GM19239 (cell line): ENCODE measurements around the gene CCR1.
"Not testable (repeated sequence)": the region's sequence is repeated elsewhere in the genome, so short reads cannot be mapped to it uniquely, and the experiment has no call there.

Experiments used
- DNase-seq: peaks from one replicate; pipeline ENCODE4 v3.0.0; 2011; ENCODE audit warnings: low spot score; ENCODE audit not compliant: insufficient read length
- FAIRE-seq: peaks from 2 replicates; lab custom pipeline; 2011; peaks lifted over from hg19 to GRCh38; lab: Jason Lieb, UNC

The CCR1 gene

DNA sequence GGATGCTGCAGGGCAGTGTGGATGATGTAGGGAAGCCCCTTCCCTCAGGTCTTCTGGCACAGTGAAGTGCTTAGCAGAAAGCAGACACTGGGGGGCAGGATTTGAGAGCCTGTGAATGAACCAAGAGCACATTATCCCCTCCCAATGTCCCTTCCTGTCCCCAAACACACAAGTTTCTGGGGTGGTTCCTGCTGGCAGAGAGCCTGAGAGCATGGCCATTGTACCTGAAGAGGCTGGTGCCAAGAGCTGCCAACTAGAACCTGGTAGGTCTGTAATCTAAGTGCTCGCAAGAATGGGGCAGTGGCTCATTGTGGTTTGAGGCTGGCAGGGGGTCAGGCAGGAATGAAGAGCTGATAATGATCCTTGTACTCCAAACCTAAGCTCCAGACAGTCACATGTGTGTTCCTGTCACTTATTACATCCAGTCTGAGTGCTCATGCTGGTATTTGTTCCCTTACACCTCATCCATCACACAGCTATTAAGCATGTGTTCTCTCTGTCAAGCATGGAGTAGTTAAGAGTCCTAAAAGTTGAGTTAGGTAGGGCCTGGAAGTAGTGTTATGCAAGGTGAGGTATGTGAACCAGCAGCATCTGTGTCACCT lies 6.7 kb upstream of the CCR1 start:
- FAIRE-seq (peak; percentile 81), DNase-seq (peak; percentile 23)

DNA sequence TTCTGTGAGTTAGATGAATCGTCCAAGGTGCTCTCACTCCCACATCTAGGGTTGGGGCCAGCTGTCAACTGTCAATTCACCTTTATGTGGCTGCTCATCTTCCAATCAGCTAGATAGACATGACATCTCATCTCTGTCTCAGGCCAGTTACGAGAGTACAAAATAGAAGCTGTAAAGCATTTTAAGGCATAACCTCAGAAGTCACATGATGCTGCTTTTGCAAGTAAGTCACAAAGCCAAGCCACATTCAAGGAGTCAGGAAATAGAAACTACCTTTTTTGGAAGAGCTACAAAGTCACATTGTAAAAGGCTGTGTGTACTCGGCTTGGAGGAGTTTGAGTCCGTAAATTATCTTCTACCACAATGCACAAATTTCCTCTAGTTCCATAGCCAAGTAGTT lies 5.1 kb upstream of the CCR1 start:
- no peak for DNase-seq
- FAIRE-seq, result peak; percentile 80

DNA sequence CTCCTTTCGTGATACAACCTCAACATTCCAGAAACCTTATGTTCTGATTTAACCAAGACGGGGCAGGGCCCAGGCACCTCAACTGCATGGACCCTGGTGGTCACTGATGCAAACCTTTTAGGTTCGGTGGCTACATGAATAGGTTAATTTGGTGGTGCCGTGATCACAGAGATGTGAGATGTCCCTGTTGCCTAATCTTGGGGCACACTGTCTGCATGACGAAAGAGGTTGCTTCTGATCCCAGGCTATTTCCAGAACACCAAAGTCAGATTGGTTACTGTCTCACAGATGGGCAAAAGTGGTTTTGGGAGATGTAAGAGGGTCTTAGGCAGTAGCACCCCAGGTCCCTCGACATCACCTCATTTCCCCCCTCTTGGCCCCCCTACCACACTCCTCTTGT lies 4.0 kb upstream of the CCR1 start:
- DNase-seq, result no peak
- FAIRE-seq, result no peak

DNA sequence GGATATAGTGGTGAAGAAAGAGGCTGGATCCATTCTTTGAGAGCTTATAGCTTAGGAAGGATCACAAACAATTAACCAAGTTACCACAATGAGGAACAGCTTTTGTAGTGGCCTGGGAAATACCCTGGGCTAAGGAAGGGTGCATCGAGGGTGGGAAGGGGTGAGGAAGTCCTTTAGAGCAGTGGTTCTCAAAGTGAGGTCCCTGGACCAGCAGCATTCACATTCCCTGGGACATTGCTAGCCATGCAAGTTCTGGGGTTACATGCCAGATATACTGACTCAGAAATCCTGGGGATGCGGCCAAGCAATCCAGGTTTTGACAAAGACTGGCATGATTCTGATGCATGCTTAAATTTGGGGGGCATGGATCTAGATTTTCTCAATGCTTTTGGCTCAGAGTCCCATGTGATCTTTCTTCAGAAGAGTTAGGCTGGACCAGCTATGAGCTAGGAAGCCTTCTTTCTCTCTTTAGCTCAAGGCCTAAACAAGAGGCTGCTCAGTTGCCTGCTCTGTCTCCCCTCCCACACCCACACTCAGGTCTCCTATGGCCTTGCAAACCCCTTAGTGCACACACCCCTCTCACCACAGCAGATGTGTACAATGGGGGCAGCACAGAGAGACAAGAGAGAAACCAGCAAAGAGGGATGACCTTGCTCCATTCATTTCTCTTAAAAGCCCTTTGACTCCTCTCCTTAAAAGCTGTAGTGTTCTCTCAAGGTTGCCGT lies 1.8 kb upstream of the CCR1 start:
- FAIRE-seq, result no peak
- no peak for DNase-seq

DNA sequence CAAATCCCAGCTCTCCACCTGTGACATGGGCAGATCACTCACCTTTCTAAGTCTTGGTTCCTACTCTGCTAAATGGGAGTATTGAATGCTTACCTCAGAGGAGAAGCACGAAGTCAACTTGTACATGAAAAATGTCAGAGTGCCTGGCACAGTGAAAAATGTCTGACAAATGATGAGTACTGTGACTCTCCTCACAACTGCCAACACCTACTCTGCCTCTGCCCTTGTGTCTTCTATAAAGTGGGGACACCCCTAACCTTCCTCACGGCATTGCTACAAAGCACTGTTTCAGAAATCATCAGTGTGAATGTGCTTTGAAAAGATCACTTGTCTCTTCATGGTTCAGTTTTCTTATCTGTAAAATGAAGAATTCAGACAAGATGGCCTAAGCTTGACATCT lies 940 bp upstream of the CCR1 start:
- peak; percentile 88 for FAIRE-seq
- no peak for DNase-seq

DNA sequence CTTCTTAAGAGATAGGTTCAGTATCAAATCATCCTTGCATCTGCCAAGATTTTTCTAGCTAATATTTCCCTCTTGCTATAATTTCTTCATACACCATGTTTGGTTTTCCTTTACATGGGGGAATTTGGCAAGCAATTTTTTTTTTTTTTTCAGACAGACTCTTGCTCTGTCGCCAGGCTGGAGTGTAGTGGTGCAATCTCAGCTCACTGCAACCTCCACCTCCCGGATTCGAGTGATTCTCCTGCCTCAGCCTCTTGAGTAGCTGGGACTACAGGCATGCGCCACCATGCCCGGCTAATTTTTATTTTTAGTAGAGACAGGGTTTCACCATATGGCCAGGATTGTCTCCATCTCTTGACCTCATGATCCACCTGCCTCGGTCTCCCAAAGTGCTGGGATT lies 599 bp downstream of the CCR1 start:
- FAIRE-seq, DNase-seq: not testable (repeated sequence)

DNA sequence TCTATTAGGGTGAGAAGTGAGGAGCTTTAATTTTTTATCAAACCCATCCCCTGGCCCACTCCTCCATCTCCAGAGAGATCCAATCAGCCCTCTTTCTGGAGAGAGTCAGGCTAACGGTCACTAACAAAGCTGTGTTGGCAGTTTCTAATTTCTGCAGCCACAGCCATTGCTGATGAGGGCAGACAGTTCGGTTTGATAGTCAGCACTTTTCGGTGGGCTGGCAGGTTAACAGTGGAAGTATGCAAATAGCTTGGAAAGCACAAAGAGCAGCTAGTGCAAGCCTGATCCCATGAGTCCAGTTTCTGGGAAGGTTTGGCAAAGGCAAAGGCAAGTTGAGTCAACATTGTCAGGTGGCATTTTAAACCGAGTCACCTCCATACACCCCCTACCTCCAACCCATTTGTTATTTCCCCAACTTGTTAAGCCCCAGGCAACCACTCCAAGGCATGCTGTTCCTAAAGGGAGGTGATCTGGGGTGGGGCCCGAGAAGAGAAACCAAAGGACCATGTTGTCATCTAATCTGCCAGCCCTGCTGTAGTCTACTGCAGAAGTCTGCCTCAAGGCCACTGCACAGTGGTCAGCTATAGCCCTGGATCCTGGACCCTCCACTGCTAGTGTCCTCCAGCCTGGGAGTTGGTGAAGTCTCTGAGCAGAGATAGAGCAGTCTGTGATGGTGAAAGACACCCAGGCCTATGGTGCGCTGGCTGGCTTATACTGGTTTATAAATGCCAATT lies 1.7 kb downstream of the CCR1 start:
- DNase-seq (no peak), FAIRE-seq (peak; percentile 49)

DNA sequence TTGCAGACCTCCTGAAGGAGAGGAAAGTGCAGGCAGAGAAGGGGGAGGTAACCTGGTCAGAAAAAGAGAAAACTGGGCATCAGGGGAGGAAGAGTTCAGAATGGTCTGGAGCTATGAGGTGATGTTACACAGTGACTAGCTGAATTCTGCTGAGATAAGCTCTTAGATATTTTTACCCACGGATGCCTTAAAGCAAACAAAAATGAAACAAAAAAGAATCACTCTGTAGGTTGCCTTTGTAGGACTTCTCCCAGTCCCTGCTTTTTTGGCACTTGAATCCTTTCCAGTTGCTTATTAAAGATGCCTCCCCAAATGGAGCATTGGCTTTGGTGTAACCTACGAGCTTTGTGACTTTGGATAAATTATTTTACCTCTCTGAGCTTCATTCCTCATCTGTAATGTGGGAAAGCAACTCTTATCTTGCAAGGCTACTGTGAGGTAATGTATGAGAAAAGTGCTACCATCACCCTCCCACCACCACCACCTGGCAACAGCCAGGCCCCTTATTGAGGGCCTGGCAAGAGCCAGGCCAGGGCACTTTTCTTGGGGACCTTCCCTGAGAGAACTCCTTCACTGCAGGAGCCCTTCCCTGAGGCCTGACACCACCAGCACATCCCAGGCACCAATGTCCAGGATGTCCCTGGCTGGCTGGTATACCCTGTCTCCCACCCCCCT lies 2.7 kb downstream of the CCR1 start:
- DNase-seq (no peak), FAIRE-seq (peak; percentile 21)

DNA sequence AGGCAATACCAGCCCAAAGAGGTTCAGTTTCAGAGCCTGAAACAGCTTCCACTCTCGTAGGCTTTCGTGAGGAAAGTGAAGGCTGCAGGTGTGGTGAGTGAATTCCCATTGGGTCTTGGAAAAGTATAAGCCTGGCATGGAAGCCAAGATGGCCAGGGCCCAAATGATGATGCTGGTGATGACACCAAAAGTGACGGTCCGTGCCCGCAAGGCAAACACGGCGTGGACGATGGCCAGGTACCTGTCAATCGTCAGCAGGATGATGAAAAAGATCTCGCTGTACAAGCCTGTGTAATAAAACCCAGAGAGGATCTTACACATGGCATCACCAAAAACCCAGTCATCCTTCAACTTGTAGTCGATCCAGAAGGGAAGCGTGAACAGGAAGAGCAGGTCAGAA lies 4.4 kb downstream of the CCR1 start:
- FAIRE-seq, result no peak
- no peak for DNase-seq

DNA sequence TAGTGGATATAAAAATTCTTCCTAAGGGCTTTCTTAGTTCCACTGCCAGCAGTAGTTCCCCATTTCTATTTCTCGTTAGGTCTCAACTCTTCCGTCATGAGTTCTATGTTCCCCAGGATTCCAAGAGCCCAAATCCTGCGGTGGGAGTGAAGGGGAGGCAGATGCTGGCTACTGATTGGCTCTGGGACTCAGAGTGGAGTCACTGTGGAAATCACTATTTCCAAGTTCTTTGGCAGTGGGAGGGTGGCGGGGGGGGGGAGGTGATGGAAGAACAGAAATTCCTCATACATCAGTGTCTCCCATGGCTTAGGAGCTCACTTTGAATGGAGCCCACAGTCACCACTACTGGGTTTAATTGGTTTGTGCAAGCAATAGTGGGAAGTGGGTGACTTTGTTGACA lies 5.6 kb downstream of the CCR1 start:
- FAIRE-seq (no peak), DNase-seq (no peak)

DNA sequence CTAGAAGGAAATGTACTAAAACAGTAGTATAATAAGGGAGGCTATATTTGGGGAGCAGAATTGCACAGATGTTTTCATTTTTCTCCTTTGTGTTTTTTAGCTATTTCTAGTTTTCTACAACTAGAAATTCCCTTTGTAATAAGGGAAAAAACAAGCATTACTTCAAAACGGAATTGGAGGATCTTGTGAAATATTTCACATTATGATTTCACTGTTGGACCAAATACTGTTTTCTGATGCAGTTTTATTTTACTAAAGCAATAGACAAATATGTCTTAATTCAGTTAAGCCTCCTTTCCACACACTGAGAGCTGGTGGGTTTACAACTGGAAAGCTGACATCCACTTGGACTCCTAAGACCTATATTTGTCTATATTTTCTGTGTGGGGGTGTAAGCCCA lies 7.3 kb downstream of the CCR1 start:
- no peak for FAIRE-seq

DNA sequence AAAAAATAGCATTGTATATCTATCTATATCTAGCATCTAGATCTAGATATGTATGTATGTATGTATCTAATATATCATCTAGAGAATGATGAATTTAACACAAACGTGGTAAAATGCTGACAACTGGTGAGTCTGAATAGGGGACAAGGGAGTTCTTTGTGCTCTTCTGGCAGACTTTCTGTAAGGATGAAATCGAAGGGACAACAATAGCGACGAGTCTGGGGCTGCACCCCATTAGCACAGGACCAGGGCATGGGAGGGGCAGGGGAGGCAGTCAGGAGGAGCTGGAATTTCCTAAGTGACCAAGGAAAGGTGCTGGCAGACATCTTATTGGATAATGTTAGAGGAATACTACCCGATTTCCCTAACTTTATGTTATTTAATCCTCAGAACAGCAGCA lies 7.9 kb downstream of the CCR1 start:
- DNase-seq (no peak), FAIRE-seq (no peak)

More for the DNA sequence above, 7.3 kb downstream of the CCR1 start:
- DNase-seq, result no peak

DNA sequence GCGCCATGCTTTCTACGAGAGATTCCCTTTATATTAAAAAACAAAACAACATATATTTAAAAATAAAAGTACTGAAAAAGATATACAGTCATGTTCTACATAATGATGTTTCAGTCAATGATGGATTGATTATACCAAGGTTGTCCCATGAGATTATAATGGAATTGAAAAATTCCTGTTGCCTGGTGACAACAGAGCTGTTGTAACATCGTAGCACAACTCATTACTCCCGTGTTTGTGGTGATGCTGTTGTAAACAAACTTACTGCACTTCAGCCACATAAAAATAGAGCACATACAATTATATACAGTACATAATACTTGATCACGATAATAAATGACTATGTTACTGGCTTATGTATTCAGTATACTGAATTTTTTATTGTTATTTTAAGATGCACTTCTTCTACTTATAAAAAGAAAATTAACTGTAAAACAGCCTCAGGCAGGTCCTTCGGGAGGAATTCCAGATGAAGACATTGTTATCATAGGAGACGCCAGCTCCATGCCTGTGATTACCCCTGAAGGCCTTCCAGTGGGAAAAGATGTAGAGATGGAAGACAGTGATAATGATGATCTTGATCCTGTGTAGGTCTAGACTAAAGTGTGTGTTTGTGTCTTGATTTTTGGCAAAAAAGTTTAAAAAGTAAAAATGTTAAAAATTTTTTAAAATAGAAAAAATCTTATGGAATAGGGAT lies 11.7 kb downstream of the CCR1 start:
- no peak for FAIRE-seq
- no peak for DNase-seq

DNA sequence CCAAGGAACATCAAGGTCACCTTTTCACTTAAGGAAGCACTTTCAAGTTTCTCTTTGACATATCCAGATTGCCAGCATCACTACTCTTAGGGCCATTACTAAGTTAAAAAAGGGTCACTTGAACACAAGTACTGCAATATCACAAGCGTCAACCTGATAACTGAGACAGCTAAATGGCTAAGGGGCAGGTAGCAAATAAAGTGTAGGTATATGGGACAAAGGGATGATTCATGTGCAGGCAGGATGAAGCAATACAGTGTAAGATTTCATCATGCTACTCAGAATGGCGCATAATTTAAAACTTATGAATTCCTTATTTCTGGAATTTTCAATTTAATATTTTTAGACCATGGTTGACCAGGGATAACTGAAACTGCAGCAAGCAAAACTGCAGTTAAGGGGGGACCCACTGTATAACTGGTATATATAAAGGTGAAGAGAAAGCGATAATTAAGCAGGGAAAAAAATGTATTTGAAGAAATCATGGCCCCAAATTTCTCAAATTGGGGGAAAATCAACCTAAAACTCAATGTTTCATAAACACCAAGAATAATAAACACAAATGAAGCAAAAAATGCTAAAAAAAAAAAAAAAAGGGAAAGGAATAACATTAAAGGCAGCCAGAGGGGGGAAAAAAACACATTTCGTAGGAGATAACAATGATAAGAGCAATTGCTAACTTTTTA lies 13.1 kb downstream of the CCR1 start:
- FAIRE-seq (no peak), DNase-seq (no peak)

DNA sequence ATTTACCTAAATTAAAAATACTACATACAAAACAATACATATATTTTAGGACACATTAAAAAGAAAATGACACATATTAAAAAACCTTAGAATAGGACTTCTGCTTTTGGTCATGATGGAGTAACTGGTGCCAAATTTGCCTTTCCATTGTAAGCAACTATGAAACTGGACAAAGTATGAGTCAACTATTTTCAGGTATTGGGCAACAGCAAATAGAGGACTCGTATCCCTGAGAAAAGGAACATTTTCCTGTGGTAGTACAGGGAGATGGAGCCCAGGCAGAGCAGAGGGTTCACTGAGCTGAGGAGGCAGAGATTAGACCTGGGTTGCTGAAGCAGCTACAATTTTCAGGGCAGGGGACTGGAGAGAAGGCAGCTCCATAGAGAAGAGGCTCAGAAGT lies 14.7 kb downstream of the CCR1 start:
- DNase-seq (no peak), FAIRE-seq (peak; percentile 64)

DNA sequence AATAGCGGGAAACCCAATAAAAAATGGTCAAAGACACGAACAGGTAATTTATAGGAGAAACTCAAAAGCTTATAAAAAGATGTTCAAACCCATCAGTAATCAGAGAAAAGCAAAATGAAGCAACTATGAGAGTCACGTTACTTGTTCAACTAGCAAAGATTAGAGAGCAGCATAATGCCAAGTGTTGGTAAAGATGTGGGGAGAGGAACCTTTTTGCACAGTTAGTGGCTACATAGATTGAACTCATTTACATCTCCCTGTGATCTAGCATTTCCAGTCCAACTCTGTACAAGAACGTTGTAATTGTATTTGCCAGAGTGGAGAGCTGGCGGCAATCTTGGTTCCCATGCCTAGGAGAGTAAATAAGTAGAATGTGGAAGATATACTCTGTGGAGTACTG lies 15.2 kb downstream of the CCR1 start:
- FAIRE-seq (peak; percentile 47), DNase-seq (no peak)

DNA sequence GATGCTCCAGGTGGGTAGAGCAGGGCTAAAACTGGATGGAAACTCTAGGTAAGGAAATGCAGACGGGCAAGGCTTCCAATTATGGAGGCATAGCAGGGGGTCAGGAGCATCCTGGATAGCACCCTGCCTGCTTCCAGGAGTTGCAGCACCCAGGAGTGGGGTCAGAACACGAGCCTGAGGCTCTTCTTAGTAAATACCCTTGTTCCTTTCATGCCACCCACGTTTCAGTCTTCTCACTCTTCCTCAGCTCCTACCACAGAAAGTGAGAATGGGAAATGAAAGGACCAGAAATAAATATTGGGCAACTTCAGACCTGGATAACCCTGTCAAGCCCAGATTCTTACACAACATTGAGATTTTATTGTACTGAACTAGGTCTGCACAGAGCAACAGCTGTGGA lies 16.4 kb downstream of the CCR1 start:
- DNase-seq (no peak), FAIRE-seq (peak; percentile 83)

DNA sequence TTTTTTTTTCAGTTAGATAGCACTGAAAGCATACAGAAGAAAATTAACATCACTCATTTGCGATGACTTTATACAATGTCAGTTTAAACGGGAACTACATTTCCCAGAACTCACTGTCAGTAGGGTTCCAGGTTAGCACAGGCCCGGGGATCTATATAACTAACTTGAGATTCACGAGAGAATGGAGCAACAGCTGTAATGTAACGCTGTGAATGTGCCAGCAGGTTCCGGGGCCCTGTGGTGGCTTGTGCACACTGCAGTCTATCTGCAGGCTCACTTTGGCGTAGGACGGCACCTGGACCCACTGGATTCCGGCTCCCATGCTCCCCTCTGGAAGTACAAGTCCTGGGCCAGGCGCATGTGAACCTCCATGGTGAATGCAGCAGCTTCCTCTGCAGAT lies 19.4 kb downstream of the CCR1 start:
- DNase-seq (no peak), FAIRE-seq (no peak)

DNA sequence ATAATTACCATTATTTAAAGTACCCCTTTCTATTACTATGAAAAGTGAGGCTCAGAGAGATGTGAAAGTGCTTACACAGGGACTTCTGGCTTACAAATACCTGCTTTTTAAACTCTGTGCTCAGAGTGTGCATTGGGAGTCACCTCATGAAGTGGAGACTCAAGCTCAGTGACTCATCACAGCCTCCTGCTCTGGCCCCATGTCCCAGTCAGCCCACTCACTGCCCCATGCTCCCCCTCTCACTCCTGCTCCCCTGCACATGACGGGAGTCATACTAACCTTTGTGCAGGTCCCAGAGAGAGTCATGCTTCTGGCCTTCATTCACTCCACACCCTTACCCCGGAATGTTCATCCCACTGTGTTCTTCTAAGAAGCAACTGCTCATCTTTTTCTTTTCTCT lies 20.2 kb downstream of the CCR1 start:
- DNase-seq, result no peak
- FAIRE-seq, result no peak

DNA sequence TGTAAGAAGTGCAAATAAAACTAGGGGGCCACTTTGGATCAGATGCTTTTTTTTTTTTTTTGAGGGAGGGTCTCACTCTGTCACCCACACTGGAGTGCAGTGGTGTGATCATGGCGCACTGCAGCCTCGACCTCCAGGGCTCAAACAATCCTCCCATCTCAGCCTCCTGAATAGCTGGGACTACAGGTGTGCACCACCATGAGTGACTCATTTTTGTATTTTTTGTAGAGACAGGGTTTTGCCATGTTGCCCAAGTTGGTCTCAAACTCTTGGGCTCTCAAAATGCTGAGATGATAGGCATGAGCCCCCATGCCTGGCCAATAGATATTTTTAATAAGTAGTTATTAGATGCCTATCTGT lies 20.8 kb downstream of the CCR1 start:
- FAIRE-seq (no peak), DNase-seq (no peak)
